Sigmoid colon (tissue), 3 donors: ENCODE data around the gene RBM15.

ENCODE experiments used
- CTCF ChIP-seq, 4 experiments: fragments of 450-650 bp in 3 of 4; fragments of 200-600 bp in 1 of 4; IDR thresholded peaks; one replicate each; pipeline ENCODE4 v1.5.1; 2016 to 2019; ENCODE audit warnings: antibody characterized with exemption in 4 of 4, mild to moderate bottlenecking in 3 of 4, moderate library complexity in 2 of 4
- POLR2A ChIP-seq, 2 donors: fragments of 450-650 bp; IDR thresholded peaks; one replicate each; pipeline ENCODE4 v1.6.1; 2016; ENCODE audit warnings: antibody characterized with exemption in 2 of 2, mild to moderate bottlenecking in 2 of 2, moderate library complexity in 2 of 2

GRCh38 chr1:110344152-110344551 is 5.0 kb downstream of the RBM15 start:
- TF ChIP-seq CTCF (IDR thresholded peaks at IDR 0.05), result no peak
- TF ChIP-seq POLR2A (IDR thresholded peaks at IDR 0.05), result no peak
